Natural killer cell (primary cell): ENCODE measurements around the gene CLCN2. TPM values are rescaled to one million over a fixed set of nuclear protein-coding genes. Genes with fewer than 3 reads are reported as not detected.

Experiments used
- ATAC-seq, 3 donors: fragments of 150-1000 bp in 2 of 3; fragments of 200-7000 bp in 1 of 3; cut with Tn5 transposase; 1 replicate in 1 of 3; 2 replicates in 2 of 3; pipeline ENCODE4 v1.10.0; 2021; ENCODE audit warnings: mild to moderate bottlenecking in 2 of 3, moderate library complexity in 2 of 3
- DNase-seq, 2 donors: peaks; one replicate each; pipeline versions ENCODE4 v3.0.0 to v3.0.0-alpha.2; 2013 to 2021; ENCODE audit warnings: mixed read lengths in 1 of 2
- H3K27ac ChIP-seq: one replicate; pipeline ENCODE4 v1.5.1; 2013; ENCODE audit warnings: mild to moderate bottlenecking, low read length
- H3K27me3 ChIP-seq: one replicate; pipeline ENCODE4 v1.6.1; 2013; ENCODE audit warnings: low read length; ENCODE audit not compliant: control insufficient read depth, insufficient read depth
- H3K36me3 ChIP-seq: one replicate; pipeline ENCODE4 v1.6.1; 2013; ENCODE audit warnings: low read length; ENCODE audit not compliant: control insufficient read depth, insufficient read depth
- H3K4me1 ChIP-seq: one replicate; pipeline ENCODE4 v1.6.1; 2013; ENCODE audit warnings: low read length; ENCODE audit not compliant: control insufficient read depth, insufficient read depth
- H3K4me3 ChIP-seq: one replicate; pipeline ENCODE4 v1.5.1; 2013; ENCODE audit warnings: low read length
- H3K9me3 ChIP-seq: one replicate; pipeline ENCODE4 v1.6.1; 2013; ENCODE audit warnings: low read length; ENCODE audit not compliant: control insufficient read depth, insufficient read depth
- H3K27ac Mint-ChIP-seq, 2 donors: one replicate each; pipeline ENCODE4 v1.8.0; 2022; ENCODE audit warnings: mild to moderate bottlenecking in 2 of 2, mixed read lengths in 2 of 2, moderate library complexity in 1 of 2
- H3K27me3 Mint-ChIP-seq, 2 donors: one replicate each; pipeline ENCODE4 v1.8.0; 2022; ENCODE audit warnings: low read depth in 2 of 2, mixed read lengths in 2 of 2
- H3K36me3 Mint-ChIP-seq: one replicate; pipeline ENCODE4 v1.8.0; 2022; ENCODE audit warnings: mixed read lengths
- H3K4me1 Mint-ChIP-seq, 2 donors: one replicate each; pipeline ENCODE4 v1.8.0; 2022; ENCODE audit warnings: mixed read lengths in 2 of 2
- H3K4me3 Mint-ChIP-seq: one replicate; pipeline ENCODE4 v1.8.0; 2022; ENCODE audit warnings: mild to moderate bottlenecking, moderate library complexity, mixed read lengths
- H3K9me3 Mint-ChIP-seq, 2 donors: one replicate each; pipeline ENCODE4 v1.8.0; 2022; ENCODE audit warnings: mixed read lengths in 2 of 2
- WGBS: methylation state at CpG from one replicate; pipeline ENCODE4 v1.1.7; 2013; ENCODE audit warnings: missing lambda C conversion rate; ENCODE audit not compliant: insufficient coverage; 5-methylcytosine and 5-hydroxymethylcytosine counted together
- intact Hi-C: fragments of 100-400 bp; cut with micrococcal nuclease; formaldehyde crosslinking; loops from one replicate; pipeline ENCODE4 v1.14.2; 2022
- total RNA-seq, 4 donors: library from RNA; stranded (reverse); fragments of 120-200 nt in 1 of 4; gene quantifications; one replicate each; pipeline versions ENCODE4 v1.2.3 to v1.2.4, GENCODE V29; 2013 to 2022
- TF ChIP-seq, protein P1 (sequence below): fragments of 200-600 bp; IDR thresholded peaks from one replicate; pipeline ENCODE4 v1.8.0; 2022; ENCODE audit warnings: antibody characterized with exemption

The CLCN2 gene
- total RNA-seq, 3 donors from 2014 or later (not counting 1 experiment from before 2014, with no cell fraction given): 7.8 to 8.2 (median 8.1) TPM

- WGBS: 83% methylated on average over 3 of the region's 3 CpGs
- DNase-seq (no peak), ATAC-seq (no peak)
- H3K9me3 ChIP-seq: no peaks in the 10 kb centered on the region
- H3K9me3 Mint-ChIP-seq: no peaks in the 10 kb centered on the region
- H3K27ac ChIP-seq: no peak overlapping the region
- no peaks in the 10 kb centered on the region for H3K4me1 ChIP-seq
- TF ChIP-seq, protein P1, sequence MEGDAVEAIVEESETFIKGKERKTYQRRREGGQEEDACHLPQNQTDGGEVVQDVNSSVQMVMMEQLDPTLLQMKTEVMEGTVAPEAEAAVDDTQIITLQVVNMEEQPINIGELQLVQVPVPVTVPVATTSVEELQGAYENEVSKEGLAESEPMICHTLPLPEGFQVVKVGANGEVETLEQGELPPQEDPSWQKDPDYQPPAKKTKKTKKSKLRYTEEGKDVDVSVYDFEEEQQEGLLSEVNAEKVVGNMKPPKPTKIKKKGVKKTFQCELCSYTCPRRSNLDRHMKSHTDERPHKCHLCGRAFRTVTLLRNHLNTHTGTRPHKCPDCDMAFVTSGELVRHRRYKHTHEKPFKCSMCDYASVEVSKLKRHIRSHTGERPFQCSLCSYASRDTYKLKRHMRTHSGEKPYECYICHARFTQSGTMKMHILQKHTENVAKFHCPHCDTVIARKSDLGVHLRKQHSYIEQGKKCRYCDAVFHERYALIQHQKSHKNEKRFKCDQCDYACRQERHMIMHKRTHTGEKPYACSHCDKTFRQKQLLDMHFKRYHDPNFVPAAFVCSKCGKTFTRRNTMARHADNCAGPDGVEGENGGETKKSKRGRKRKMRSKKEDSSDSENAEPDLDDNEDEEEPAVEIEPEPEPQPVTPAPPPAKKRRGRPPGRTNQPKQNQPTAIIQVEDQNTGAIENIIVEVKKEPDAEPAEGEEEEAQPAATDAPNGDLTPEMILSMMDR: no peak
- intact Hi-C loops: no loop called here
- peaks cover 91% of the 10 kb centered on the region for H3K36me3 ChIP-seq
- no peaks in the 10 kb centered on the region for H3K27me3 ChIP-seq
- H3K4me1 Mint-ChIP-seq: peaks cover 10 to 11% of the 10 kb centered on the region in 2 donors
- H3K27ac Mint-ChIP-seq: peak overlapping the region in 1 of 2 donors; percentile 56
- H3K27me3 Mint-ChIP-seq: no peaks in the 10 kb centered on the region
- no peak overlapping the region for H3K4me3 Mint-ChIP-seq
- H3K36me3 Mint-ChIP-seq: peaks cover 43% of the 10 kb centered on the region
- no peak overlapping the region for H3K4me3 ChIP-seq
Observed at GRCh38 chr3:184328516-184328915, 32.9 kb downstream of the CLCN2 start.

DNA sequence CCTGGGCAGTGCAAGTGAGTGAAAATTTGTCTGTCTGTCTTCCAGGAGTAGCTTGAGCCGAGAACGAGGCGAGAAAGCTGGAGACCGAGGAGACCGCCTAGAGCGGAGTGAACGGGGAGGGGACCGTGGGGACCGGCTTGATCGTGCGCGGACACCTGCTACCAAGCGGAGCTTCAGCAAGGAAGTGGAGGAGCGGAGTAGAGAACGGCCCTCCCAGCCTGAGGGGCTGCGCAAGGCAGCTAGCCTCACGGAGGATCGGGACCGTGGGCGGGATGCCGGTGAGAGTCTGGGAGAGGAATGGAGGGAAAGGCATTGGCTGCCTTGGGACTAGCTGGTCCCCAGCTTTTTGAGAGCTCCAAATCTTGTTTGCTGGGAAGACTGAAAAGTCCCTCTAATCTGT lies 34.2 kb downstream of the CLCN2 start:
- no peaks in the 10 kb centered on the region for H3K9me3 Mint-ChIP-seq
- H3K4me1 ChIP-seq: no peaks in the 10 kb centered on the region
- WGBS: 98% methylated on average over 21 of the region's 21 CpGs
- ATAC-seq (no peak), DNase-seq (no peak)
- peaks cover 91% of the 10 kb centered on the region for H3K36me3 ChIP-seq
- TF ChIP-seq, protein P1: no peak
- H3K4me1 Mint-ChIP-seq: peaks cover 10 to 11% of the 10 kb centered on the region in 2 donors
- no peak overlapping the region for H3K27ac ChIP-seq
- intact Hi-C loops: no loop called here
- H3K9me3 ChIP-seq: no peaks in the 10 kb centered on the region
- no peak overlapping the region for H3K4me3 Mint-ChIP-seq
- no peak overlapping the region for H3K4me3 ChIP-seq
- H3K27me3 ChIP-seq: no peaks in the 10 kb centered on the region
- peaks cover 44% of the 10 kb centered on the region for H3K36me3 Mint-ChIP-seq
- peak overlapping the region in 1 of 2 donors; percentile 16 for H3K27ac Mint-ChIP-seq
- no peaks in the 10 kb centered on the region for H3K27me3 Mint-ChIP-seq

GRCh38 chr3:184325715-184326369 lies 35.6 kb downstream of the CLCN2 start:
- Histone ChIP-seq H3K27ac (no peak overlapping the region), H3K36me3 (peaks cover 91% of the 10 kb centered on the region)
- no peak for DNase-seq

More at GRCh38 chr3:184325715-184326369, 35.6 kb downstream of the CLCN2 start:
- Histone ChIP-seq H3K9me3 (no peaks in the 10 kb centered on the region), H3K27me3 (no peaks in the 10 kb centered on the region), H3K4me1 (no peaks in the 10 kb centered on the region), H3K4me3 (no peak overlapping the region)
- TF ChIP-seq, protein P1: no peak
- H3K4me3 Mint-ChIP-seq: no peak overlapping the region
- peak overlapping the region in 1 of 2 donors; percentile 47 for H3K27ac Mint-ChIP-seq
- intact Hi-C loops: no loop called here
- WGBS: 92% methylated on average over 5 of the region's 6 CpGs
- H3K27me3 Mint-ChIP-seq: no peaks in the 10 kb centered on the region
- peaks cover 10 to 21% of the 10 kb centered on the region in 2 donors for H3K4me1 Mint-ChIP-seq
- no peak for ATAC-seq
- H3K9me3 Mint-ChIP-seq: no peaks in the 10 kb centered on the region
- H3K36me3 Mint-ChIP-seq: peaks cover 54% of the 10 kb centered on the region
